ENCODE data around the gene ITGB8. TPM values are rescaled to one million over a fixed set of nuclear protein-coding genes. Genes with fewer than 3 reads are reported as not detected.

The ITGB8 gene
- polyA plus RNA-seq, 1 donor from 2014 or later: 12.2 TPM

- H3K4me2 ChIP-seq (ENCODE audit: low read length): peak overlapping the region; percentile 81
- H3K9me2 ChIP-seq (ENCODE audit: insufficient read depth, low read length): no peaks in the 10 kb centered on the region
- no peaks in the 10 kb centered on the region for H3K36me3 ChIP-seq (ENCODE audit: insufficient read depth, low read length)
- no peak for TF ChIP-seq EZH2 (IDR thresholded peaks at IDR 0.05; ENCODE audit: borderline replicate concordance, insufficient read depth, low read length, poor library complexity, severe bottlenecking)
- TF ChIP-seq EP300 (conservative IDR thresholded peaks at IDR 0.05; ENCODE audit: poor library complexity, severe bottlenecking): no peak
- TF ChIP-seq SMC3 (conservative IDR thresholded peaks at IDR 0.05; ENCODE audit: poor library complexity): peak; percentile 36
- TF ChIP-seq, protein P1, sequence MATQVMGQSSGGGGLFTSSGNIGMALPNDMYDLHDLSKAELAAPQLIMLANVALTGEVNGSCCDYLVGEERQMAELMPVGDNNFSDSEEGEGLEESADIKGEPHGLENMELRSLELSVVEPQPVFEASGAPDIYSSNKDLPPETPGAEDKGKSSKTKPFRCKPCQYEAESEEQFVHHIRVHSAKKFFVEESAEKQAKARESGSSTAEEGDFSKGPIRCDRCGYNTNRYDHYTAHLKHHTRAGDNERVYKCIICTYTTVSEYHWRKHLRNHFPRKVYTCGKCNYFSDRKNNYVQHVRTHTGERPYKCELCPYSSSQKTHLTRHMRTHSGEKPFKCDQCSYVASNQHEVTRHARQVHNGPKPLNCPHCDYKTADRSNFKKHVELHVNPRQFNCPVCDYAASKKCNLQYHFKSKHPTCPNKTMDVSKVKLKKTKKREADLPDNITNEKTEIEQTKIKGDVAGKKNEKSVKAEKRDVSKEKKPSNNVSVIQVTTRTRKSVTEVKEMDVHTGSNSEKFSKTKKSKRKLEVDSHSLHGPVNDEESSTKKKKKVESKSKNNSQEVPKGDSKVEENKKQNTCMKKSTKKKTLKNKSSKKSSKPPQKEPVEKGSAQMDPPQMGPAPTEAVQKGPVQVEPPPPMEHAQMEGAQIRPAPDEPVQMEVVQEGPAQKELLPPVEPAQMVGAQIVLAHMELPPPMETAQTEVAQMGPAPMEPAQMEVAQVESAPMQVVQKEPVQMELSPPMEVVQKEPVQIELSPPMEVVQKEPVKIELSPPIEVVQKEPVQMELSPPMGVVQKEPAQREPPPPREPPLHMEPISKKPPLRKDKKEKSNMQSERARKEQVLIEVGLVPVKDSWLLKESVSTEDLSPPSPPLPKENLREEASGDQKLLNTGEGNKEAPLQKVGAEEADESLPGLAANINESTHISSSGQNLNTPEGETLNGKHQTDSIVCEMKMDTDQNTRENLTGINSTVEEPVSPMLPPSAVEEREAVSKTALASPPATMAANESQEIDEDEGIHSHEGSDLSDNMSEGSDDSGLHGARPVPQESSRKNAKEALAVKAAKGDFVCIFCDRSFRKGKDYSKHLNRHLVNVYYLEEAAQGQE (IDR thresholded peaks at IDR 0.05; ENCODE audit: borderline replicate concordance): no peak
- peak; percentile 57 for TF ChIP-seq CTCF (IDR thresholded peaks at IDR 0.05; ENCODE audit: poor library complexity, severe bottlenecking)
- TF ChIP-seq RAD21 (conservative IDR thresholded peaks at IDR 0.05): no peak
- peak; percentile 40 for TF ChIP-seq POLR2AphosphoS5 (IDR thresholded peaks at IDR 0.05)
- no peak for TF ChIP-seq MXI1 (conservative IDR thresholded peaks at IDR 0.05; ENCODE audit: poor library complexity, severe bottlenecking)
- TF ChIP-seq TAF1 (IDR thresholded peaks at IDR 0.05; ENCODE audit: low read depth): peak; percentile 47
- peak overlapping the region; percentile 73 for H3K27ac ChIP-seq (ENCODE audit: low read length)
- H3F3A ChIP-seq (ENCODE audit: insufficient read depth, low read length, poor library complexity, severe bottlenecking): peaks cover 4% of the 10 kb centered on the region
- no peaks in the 10 kb centered on the region for H3K9me3 ChIP-seq (ENCODE audit: low read length)
- H3K27me3 ChIP-seq (ENCODE audit: insufficient read depth, low read depth, low read length): peaks cover 4% of the 10 kb centered on the region
- peak overlapping the region; percentile 86 for H3K4me3 ChIP-seq (ENCODE audit: low read length)
- H2AFZ ChIP-seq (ENCODE audit: low read depth, low read length): peak overlapping the region; percentile 70
- peak overlapping the region; percentile 83 for H3K9ac ChIP-seq (ENCODE audit: low read length)
- no peaks in the 10 kb centered on the region for H4K20me1 ChIP-seq (ENCODE audit: insufficient read depth)
- peaks cover 31% of the 10 kb centered on the region for H3K79me2 ChIP-seq (replicated peaks; ENCODE audit: insufficient read depth, low read length)
Observed at GRCh38 chr7:20329389-20330238, 1.1 kb upstream of the ITGB8 start.

GRCh38 chr7:20330928-20331909 is 519 bp downstream of the ITGB8 start:
- peaks cover 45% of the 10 kb centered on the region for H3K79me2 ChIP-seq (replicated peaks; ENCODE audit: insufficient read depth, low read length)

More at GRCh38 chr7:20330928-20331909, 519 bp downstream of the ITGB8 start:
- Histone ChIP-seq H3K4me3 (ENCODE audit: low read length) (peak overlapping the region; percentile 86), H3K9me3 (ENCODE audit: low read length) (no peaks in the 10 kb centered on the region), H4K20me1 (ENCODE audit: insufficient read depth) (no peaks in the 10 kb centered on the region), H3K9ac (ENCODE audit: low read length) (peak overlapping the region; percentile 83), H3F3A (ENCODE audit: insufficient read depth, low read length, poor library complexity, severe bottlenecking) (peaks cover 4% of the 10 kb centered on the region), H3K4me2 (ENCODE audit: low read length) (peak overlapping the region; percentile 81), H3K27ac (ENCODE audit: low read length) (peak overlapping the region; percentile 73), H2AFZ (ENCODE audit: low read depth, low read length) (peak overlapping the region; percentile 70), H3K27me3 (ENCODE audit: insufficient read depth, low read depth, low read length) (peaks cover 4% of the 10 kb centered on the region), H3K9me2 (ENCODE audit: insufficient read depth, low read length) (no peaks in the 10 kb centered on the region), H3K36me3 (ENCODE audit: insufficient read depth, low read length) (no peaks in the 10 kb centered on the region)
- TF ChIP-seq EZH2 (IDR thresholded peaks at IDR 0.05; ENCODE audit: borderline replicate concordance, insufficient read depth, low read length, poor library complexity, severe bottlenecking): no peak
- TF ChIP-seq RAD21 (conservative IDR thresholded peaks at IDR 0.05): peak; percentile 6
- TF ChIP-seq POLR2AphosphoS5 (IDR thresholded peaks at IDR 0.05): peak; percentile 8
